Lower leg skin (tissue), 4 donors: ENCODE results near the gene MYG1. TPM values are rescaled to one million over a fixed set of nuclear protein-coding genes. Genes with fewer than 3 reads are reported as not detected.
"Not testable (repeated sequence)": the region's sequence is repeated elsewhere in the genome, so short reads cannot be mapped to it uniquely, and the experiment has no call there.

Experiments
- DNase-seq, 2 donors: peaks; one replicate each; pipeline ENCODE4 v3.0.0-alpha.2; 2019; ENCODE audit warnings: low spot score in 2 of 2
- H3K4me3 ChIP-seq: fragments of 200-600 bp; sonication (generic); 2 replicates; pipeline ENCODE4 v1.5.1; 2017; ENCODE audit warnings: mild to moderate bottlenecking, low read depth; ENCODE audit not compliant: poor library complexity, severe bottlenecking
- POLR2A ChIP-seq, 2 donors: fragments of 450-650 bp; IDR thresholded peaks; one replicate each; pipeline ENCODE4 v1.6.1; 2016 to 2017; ENCODE audit warnings: antibody characterized with exemption in 2 of 2, mild to moderate bottlenecking in 1 of 2, moderate library complexity in 1 of 2
- WGBS, 2 donors: methylation state at CpG; one replicate each; pipeline ENCODE4 v1.1.5; 2018; 5-methylcytosine and 5-hydroxymethylcytosine counted together
- intact Hi-C: fragments of 100-400 bp; cut with DNase I; formaldehyde crosslinking; loops from one replicate; pipeline ENCODE4 v1.15.0; 2023; ENCODE audit warnings: low total_unique reads
- total RNA-seq, 4 donors: library from RNA; depleted of rRNA; stranded (reverse); fragments of >200 nt; gene quantifications; one replicate each; pipeline ENCODE4 v1.1.0, GENCODE V29; 2016
- TF ChIP-seq, protein P1 (sequence below), 3 donors: fragments of 450-650 bp; IDR thresholded peaks; one replicate each; pipeline ENCODE4 v1.5.1; 2016; ENCODE audit warnings: antibody characterized with exemption in 3 of 3, mild to moderate bottlenecking in 3 of 3, moderate library complexity in 2 of 3

Gene MYG1
- total RNA-seq, 4 donors from 2014 or later = 39.2 to 53.5 (median 46.8) TPM

GRCh38 chr12:53292426-53292825, 7.1 kb upstream of the MYG1 start:
- no peak overlapping the region for H3K4me3 ChIP-seq
- intact Hi-C loops = loop anchor here (5.0 kb wide), 1 partner anchor 80 kb away; no protein-coding TSS in a partner anchor
- no peak for DNase-seq
- TF ChIP-seq, protein P1, sequence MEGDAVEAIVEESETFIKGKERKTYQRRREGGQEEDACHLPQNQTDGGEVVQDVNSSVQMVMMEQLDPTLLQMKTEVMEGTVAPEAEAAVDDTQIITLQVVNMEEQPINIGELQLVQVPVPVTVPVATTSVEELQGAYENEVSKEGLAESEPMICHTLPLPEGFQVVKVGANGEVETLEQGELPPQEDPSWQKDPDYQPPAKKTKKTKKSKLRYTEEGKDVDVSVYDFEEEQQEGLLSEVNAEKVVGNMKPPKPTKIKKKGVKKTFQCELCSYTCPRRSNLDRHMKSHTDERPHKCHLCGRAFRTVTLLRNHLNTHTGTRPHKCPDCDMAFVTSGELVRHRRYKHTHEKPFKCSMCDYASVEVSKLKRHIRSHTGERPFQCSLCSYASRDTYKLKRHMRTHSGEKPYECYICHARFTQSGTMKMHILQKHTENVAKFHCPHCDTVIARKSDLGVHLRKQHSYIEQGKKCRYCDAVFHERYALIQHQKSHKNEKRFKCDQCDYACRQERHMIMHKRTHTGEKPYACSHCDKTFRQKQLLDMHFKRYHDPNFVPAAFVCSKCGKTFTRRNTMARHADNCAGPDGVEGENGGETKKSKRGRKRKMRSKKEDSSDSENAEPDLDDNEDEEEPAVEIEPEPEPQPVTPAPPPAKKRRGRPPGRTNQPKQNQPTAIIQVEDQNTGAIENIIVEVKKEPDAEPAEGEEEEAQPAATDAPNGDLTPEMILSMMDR (IDR thresholded peaks at IDR 0.05) = no peak
- no peak for TF ChIP-seq POLR2A (IDR thresholded peaks at IDR 0.05)

DNA sequence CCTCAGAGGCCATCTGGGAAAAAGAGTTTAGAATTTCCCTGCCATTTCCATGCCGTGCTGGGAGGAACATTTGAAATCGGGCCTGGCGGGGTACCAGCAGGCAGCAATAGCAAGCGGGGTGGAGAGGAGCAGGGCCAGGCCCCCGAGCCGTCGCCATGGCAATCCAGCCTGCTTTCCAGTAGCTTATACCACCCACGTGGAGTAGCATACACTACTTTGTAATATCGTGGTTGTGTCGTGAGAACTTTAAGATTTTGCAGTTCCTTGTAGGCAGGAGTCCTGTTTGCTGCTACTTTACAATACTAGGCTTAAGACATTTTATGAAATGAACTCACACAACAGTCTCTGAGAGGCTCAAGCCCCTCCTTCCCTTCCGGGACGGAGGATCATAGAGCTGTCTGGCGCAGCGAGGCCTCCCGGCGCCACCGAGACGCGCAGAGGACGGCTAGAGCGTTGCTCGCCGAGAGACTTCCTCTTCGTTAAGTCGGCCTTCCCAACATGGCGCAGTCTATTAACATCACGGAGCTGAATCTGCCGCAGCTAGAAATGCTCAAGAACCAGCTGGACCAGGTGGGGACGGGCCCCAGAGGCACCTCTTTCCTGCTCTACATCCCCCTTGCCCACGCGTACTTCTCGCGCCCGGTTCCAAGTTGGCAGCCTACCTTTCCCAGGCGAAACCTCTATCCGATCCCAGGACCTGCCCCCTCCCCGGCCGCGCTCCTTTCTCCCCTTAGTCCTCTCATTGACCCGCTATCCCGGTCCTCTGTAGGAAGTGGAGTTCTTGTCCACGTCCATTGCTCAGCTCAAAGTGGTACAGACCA, 4.2 kb upstream of the MYG1 start, which contains the start of gene PFDN5:
Gene PFDN5, plus strand, starts transcription at position 473 of the 821 bp plus-strand sequence. Its CDS starts 26 bp downstream, at position 499.
- peak within 1 kb of the TSS; percentile 89 for H3K4me3 ChIP-seq
- 0 to 1% methylated on average over 39 to 42 of the region's 42 CpGs for WGBS, 2 donors

DNA sequence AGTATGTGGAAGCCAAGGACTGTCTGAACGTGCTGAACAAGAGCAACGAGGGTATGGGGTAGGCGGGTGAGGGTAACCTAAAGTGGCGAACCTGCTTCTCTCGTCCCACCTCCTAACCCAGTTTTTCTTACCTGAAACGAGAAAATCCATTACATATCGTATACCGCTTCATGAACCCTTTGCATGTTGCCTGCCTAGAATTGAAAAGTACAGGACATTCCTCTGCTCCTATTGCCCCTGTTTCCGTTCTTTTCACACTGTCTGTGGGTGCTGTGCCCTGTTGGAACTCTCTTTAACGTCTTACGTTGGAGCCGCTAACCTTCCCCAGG, 3.6 kb upstream of the MYG1 start:
- intact Hi-C loops = no loop called here
- 1% methylated on average over 12 of the region's 12 CpGs for whole genome bisulfite sequencing, 2 donors
- no peak for DNase-seq
- H3K4me3 ChIP-seq = peak overlapping the region; percentile 89
- TF ChIP-seq, protein P1 (IDR thresholded peaks at IDR 0.05) = no peak
- no peak for TF ChIP-seq POLR2A (IDR thresholded peaks at IDR 0.05)

More for the DNA sequence above, 4.2 kb upstream of the MYG1 start, which contains the start of gene PFDN5:
- DNase-seq = peak; percentile 85 to 97
- TF ChIP-seq POLR2A (IDR thresholded peaks at IDR 0.05) = peak in 1 of 2 donors; percentile 34
- TF ChIP-seq, protein P1 (IDR thresholded peaks at IDR 0.05) = no peak
- intact Hi-C loops = no loop called here

GRCh38 chr12:53297106-53297505, 2.4 kb upstream of the MYG1 start:
- intact Hi-C loops, DNase-seq, H3K4me3 ChIP-seq: not testable (repeated sequence)
- WGBS, 2 donors = 92 to 94% methylated on average over 10 of the region's 10 CpGs

DNA sequence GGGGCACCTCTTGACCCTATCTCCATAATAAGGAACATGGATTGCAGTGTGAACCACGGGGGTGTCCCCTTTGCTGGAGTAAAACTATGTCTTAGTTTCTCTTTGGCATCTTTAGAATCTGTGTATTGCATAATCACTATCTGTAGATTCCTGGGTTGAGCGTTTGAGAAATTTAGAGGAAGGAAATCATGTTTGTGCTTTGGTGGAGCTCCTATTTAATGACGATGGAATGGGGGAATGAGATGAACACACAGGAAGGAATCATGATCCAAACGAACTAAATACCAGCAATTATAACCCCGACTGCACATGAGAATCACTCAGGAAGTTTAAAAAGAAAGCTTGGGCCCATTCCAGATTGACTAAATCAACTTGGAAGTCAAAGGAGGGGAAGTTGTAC, 1.3 kb upstream of the MYG1 start:
- H3K4me3 ChIP-seq = no peak overlapping the region
- TF ChIP-seq, protein P1 (IDR thresholded peaks at IDR 0.05) = no peak
- no peak for TF ChIP-seq POLR2A (IDR thresholded peaks at IDR 0.05)
- DNase-seq = no peak
- intact Hi-C loops = no loop called here
- WGBS, 2 donors = 42 to 61% methylated on average over 5 of the region's 5 CpGs

DNA sequence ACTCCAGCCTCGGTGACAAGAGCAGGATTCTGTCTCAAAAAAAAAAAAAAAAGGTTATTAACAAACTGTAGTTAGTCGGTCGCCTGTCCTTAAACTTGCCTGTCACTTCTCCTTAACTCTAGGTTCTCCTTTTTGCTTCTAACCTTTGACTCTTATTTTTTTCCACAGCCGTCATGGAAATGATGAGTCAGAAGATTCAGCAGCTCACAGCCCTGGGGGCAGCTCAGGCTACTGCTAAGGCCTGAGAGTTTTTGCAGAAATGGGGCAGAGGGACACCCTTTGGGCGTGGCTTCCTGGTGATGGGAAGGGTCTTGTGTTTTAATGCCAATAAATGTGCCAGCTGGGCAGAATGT, 418 bp upstream of the MYG1 start:
- 37 to 39% methylated on average over 5 of the region's 5 CpGs for WGBS, 2 donors
- intact Hi-C loops = no loop called here
- TF ChIP-seq, protein P1 (IDR thresholded peaks at IDR 0.05) = no peak
- TF ChIP-seq POLR2A (IDR thresholded peaks at IDR 0.05) = no peak
- H3K4me3 ChIP-seq = no peak overlapping the region
- peak in 1 of 2 donors; percentile 42 for DNase-seq
